Heart right ventricle (tissue), 16 donors: Measurements from ENCODE around the gene DPY19L1. TPM values are rescaled to one million over a fixed set of nuclear protein-coding genes. Genes with fewer than 3 reads are reported as not detected.

Source experiments
- ATAC-seq, 8 donors: fragments of 200-7000 bp; cut with Tn5 transposase; one replicate each; pipeline ENCODE4 v1.9.1; 2020; ENCODE audit warnings: mild to moderate bottlenecking in 8 of 8, moderate library complexity in 8 of 8, moderate number of reproducible peaks in 1 of 8
- DNase-seq, 2 donors: peaks; one replicate each; pipeline ENCODE4 v3.0.0-alpha.2; 2020
- H3K27ac ChIP-seq, 10 donors: fragments of 200-600 bp; sonication (generic) in 2 of 10; one replicate each; pipeline versions ENCODE4 v1.5.0 to v1.8.0; 2020 to 2022; ENCODE audit warnings: mild to moderate bottlenecking in 3 of 10
- H3K27me3 ChIP-seq, 7 donors: fragments of 200-600 bp; one replicate each; pipeline ENCODE4 v1.8.0; 2021 to 2022; ENCODE audit warnings: mild to moderate bottlenecking in 2 of 7
- H3K36me3 ChIP-seq, 9 donors: fragments of 200-600 bp; sonication (generic) in 1 of 9; one replicate each; pipeline versions ENCODE4 v1.5.0 to v1.8.0; 2020 to 2022; ENCODE audit warnings: mild to moderate bottlenecking in 2 of 9
- H3K4me1 ChIP-seq, 9 donors: fragments of 200-600 bp; sonication (generic) in 1 of 9; one replicate each; pipeline versions ENCODE4 v1.5.0 to v1.8.0; 2020 to 2022; ENCODE audit warnings: mild to moderate bottlenecking in 4 of 9
- H3K4me3 ChIP-seq, 10 donors: fragments of 200-600 bp; sonication (generic) in 2 of 10; one replicate each; pipeline versions ENCODE4 v1.5.0 to v1.8.0; 2020 to 2022; ENCODE audit warnings: mild to moderate bottlenecking in 7 of 10, moderate library complexity in 2 of 10
- H3K9me3 ChIP-seq, 11 donors: fragments of 200-600 bp in 10 of 11; sonication (generic) in 2 of 11; one replicate each; pipeline versions ENCODE4 v1.5.0 to v1.8.0; 2013 to 2022; ENCODE audit warnings: mild to moderate bottlenecking in 2 of 11, control low read depth in 1 of 11, moderate library complexity in 1 of 11
- WGBS, 2 donors: extraction: QIAGEN DNeasy Blood & Tissue Kit; methylation state at CpG; one replicate each; pipeline ENCODE4 v1.1.7; 2013; ENCODE audit warnings: inconsistent platforms in 1 of 2; 5-methylcytosine and 5-hydroxymethylcytosine counted together
- intact Hi-C, 10 donors: fragments of 100-400 bp; cut with DNase I; formaldehyde crosslinking; loops; one replicate each; pipeline versions ENCODE4 v1.11.1 to v1.14.2; 2022
- polyA plus RNA-seq, 2 donors: library from polyadenylated mRNA; stranded (reverse); fragments of 200-250 nt; gene quantifications; one replicate each; pipeline ENCODE4 v1.2.3, GENCODE V29; 2013
- total RNA-seq, 10 donors: library from RNA; stranded (reverse); fragmentation: NEBNext Ultra II Directional in 3 of 10; extraction: Animal tissue kit (Norgen Biotek cat#: 25700) in 3 of 10; gene quantifications; one replicate each; pipeline versions ENCODE4 v1.2.1 to v1.2.4, GENCODE V29; 2021 to 2023
- TF ChIP-seq, protein P1 (sequence below), 9 donors: fragments of 200-600 bp; sonication (generic) in 2 of 9; IDR thresholded peaks; one replicate each; pipeline versions ENCODE4 v1.5.0 to v1.8.0; 2021 to 2022; ENCODE audit warnings: antibody characterized with exemption in 9 of 9, mild to moderate bottlenecking in 5 of 9, moderate library complexity in 1 of 9
- donor health status: Arrhythmogenic right ventricular cardiomyopathy.
- donor health status: ischemic (EF 13 %, LVEDD 7.1; RV severe dilation, severe dysfunction).
- donor health status: healthy with polysubstance abuse.
- donor health status: DM: no; HTN: yes; CAD: no.
- donor health status: DM: no; HTN: no; CAD: no.
- donor health status: ischemic (EF 25% LVEDD 6.9; RV normal size, moderate dysfunction).
- donor health status: ischemic (EF 25% LVEDD 5.7; RV mildly dilated, moderate dysfunction).
- donor health status: healthy.
- donor health status: DM: yes; HTN: yes; CAD: no.
- donor health status: Ischemic cardiomyopathy.
- donor health status: ischemic (EF 35%, LVEDD 5.7; RV mildly dilated, moderate dysfunction).
- donor health status: nonischemic (EF 11% LVEDD 7.7; RV severe dilation, severe dysfunction).
- donor health status: DM: yes; HTN: yes; CAD: no.
- donor health status: PGD.
- donor health status: ischemic (EF 29% LVEDD 5.4; RV normal size, mild dysfunction).
- donor health status: nonischemic (EF 23%, LVEDD 6.1; RV moderate dilation, normal function).

DPY19L1 gene
- total and polyA plus RNA-seq, 12 donors, result 8.9 to 28.0 (median 22.2) TPM

DNA sequence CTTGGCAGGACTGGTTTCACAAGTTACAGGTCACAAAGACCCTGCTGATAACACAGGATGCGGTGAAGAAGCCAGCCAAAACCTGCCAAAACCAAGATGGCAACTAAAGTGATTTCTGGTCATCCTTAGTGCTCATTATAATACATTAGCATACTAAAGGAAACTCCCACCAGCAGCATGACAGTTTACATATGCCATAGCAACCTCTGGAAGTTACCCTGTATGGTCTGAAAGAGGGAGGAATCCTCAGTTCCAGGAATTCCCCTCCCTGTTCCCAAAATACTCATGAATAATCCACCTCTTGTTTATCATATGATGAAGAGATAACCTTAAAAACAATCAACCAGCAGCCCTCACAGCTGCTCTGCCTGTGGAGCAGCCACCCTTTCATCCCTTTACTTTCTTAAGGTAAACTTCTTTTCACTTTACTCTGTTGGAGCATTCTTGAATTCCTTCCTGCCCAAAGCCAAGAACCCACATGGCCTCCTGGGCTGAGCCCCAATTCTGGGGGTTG is 21.9 kb downstream of the DPY19L1 start:
- Histone ChIP-seq H3K9me3 (no peaks in the 10 kb centered on the region), H3K27me3 (no peaks in the 10 kb centered on the region), H3K27ac (no peak overlapping the region), H3K36me3 (peaks cover 0 to 75% (median 7%) of the 10 kb centered on the region in 9 donors), H3K4me3 (no peak overlapping the region), H3K4me1 (peaks cover 0 to 10% (median 0%) of the 10 kb centered on the region in 9 donors)
- TF ChIP-seq, protein P1, sequence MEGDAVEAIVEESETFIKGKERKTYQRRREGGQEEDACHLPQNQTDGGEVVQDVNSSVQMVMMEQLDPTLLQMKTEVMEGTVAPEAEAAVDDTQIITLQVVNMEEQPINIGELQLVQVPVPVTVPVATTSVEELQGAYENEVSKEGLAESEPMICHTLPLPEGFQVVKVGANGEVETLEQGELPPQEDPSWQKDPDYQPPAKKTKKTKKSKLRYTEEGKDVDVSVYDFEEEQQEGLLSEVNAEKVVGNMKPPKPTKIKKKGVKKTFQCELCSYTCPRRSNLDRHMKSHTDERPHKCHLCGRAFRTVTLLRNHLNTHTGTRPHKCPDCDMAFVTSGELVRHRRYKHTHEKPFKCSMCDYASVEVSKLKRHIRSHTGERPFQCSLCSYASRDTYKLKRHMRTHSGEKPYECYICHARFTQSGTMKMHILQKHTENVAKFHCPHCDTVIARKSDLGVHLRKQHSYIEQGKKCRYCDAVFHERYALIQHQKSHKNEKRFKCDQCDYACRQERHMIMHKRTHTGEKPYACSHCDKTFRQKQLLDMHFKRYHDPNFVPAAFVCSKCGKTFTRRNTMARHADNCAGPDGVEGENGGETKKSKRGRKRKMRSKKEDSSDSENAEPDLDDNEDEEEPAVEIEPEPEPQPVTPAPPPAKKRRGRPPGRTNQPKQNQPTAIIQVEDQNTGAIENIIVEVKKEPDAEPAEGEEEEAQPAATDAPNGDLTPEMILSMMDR (IDR thresholded peaks at IDR 0.05), result no peak
- intact Hi-C loops, result no loop called here
- ATAC-seq, result no peak
- 83% methylated on average over 1 of the region's 1 CpG for WGBS, 2 donors
- no peak for DNase-seq

DNA sequence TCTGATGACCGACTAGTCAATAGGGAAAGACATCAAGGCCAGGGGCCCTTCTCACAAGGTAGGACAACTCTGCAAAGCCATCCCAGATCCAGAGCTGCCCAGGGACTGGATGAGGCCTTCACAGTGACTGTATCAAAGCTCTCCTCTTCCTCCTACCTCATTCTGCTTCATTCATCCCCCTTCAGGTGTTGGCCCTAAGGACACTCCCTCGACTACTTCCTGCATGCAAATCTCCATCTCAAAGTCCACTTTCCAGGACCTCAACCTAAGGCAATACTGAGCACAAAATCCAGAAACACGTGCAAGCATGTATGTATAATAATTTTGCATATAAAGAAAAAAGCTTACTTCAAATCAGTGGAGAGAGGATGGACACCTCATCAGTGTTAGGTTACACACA is 25.1 kb downstream of the DPY19L1 start:
- WGBS, 2 donors, result 95 to 96% methylated on average over 3 of the region's 3 CpGs
- Histone ChIP-seq H3K4me1 (peaks cover 0 to 3% (median 0%) of the 10 kb centered on the region in 9 donors), H3K36me3 (peaks cover 0 to 75% (median 7%) of the 10 kb centered on the region in 9 donors), H3K27me3 (no peaks in the 10 kb centered on the region), H3K27ac (no peak overlapping the region), H3K4me3 (no peak overlapping the region), H3K9me3 (no peaks in the 10 kb centered on the region)
- TF ChIP-seq, protein P1 (IDR thresholded peaks at IDR 0.05), result no peak
- intact Hi-C loops, result no loop called here
- no peak for DNase-seq
- no peak for ATAC-seq

- Histone ChIP-seq H3K27ac (no peak overlapping the region), H3K4me1 (peaks cover 0 to 3% (median 0%) of the 10 kb centered on the region in 9 donors), H3K9me3 (no peaks in the 10 kb centered on the region), H3K36me3 (peaks cover 0 to 65% (median 7%) of the 10 kb centered on the region in 9 donors), H3K4me3 (no peak overlapping the region), H3K27me3 (no peaks in the 10 kb centered on the region)
- TF ChIP-seq, protein P1 (IDR thresholded peaks at IDR 0.05), result no peak
- no peak for ATAC-seq
- 98% methylated on average over 3 of the region's 3 CpGs for WGBS, 2 donors
- intact Hi-C loops, result no loop called here
- no peak for DNase-seq
Measured at GRCh38 chr7:35011085-35011484, 26.2 kb downstream of the DPY19L1 start.

GRCh38 chr7:35007768-35008167 is 29.5 kb downstream of the DPY19L1 start:
- DNase-seq, result no peak
- H3K27me3 ChIP-seq, result no peaks in the 10 kb centered on the region
- TF ChIP-seq, protein P1 (IDR thresholded peaks at IDR 0.05), result no peak
- intact Hi-C loops, result no loop called here
- no peak overlapping the region for H3K27ac ChIP-seq
- H3K36me3 ChIP-seq, result peaks cover 0 to 32% (median 7%) of the 10 kb centered on the region in 9 donors
- no peak for ATAC-seq
- peaks cover 0 to 21% (median 12%) of the 10 kb centered on the region in 9 donors for H3K4me1 ChIP-seq
- H3K9me3 ChIP-seq, result peaks cover 0 to 5% (median 0%) of the 10 kb centered on the region in 11 donors
- H3K4me3 ChIP-seq, result no peak overlapping the region
